Natural killer cell (primary cell): ENCODE measurements around the gene CCDC183. TPM values are rescaled to one million over a fixed set of nuclear protein-coding genes. Genes with fewer than 3 reads are reported as not detected.

Source experiments
- ATAC-seq, 3 donors: fragments of 150-1000 bp in 2 of 3; fragments of 200-7000 bp in 1 of 3; cut with Tn5 transposase; 1 replicate in 1 of 3; 2 replicates in 2 of 3; pipeline ENCODE4 v1.10.0; 2021; ENCODE audit warnings: mild to moderate bottlenecking in 2 of 3, moderate library complexity in 2 of 3
- DNase-seq, 2 donors: peaks; one replicate each; pipeline versions ENCODE4 v3.0.0 to v3.0.0-alpha.2; 2013 to 2021; ENCODE audit warnings: mixed read lengths in 1 of 2
- H3K27ac ChIP-seq: one replicate; pipeline ENCODE4 v1.5.1; 2013; ENCODE audit warnings: mild to moderate bottlenecking, low read length
- H3K27me3 ChIP-seq: one replicate; pipeline ENCODE4 v1.6.1; 2013; ENCODE audit warnings: low read length; ENCODE audit not compliant: control insufficient read depth, insufficient read depth
- H3K36me3 ChIP-seq: one replicate; pipeline ENCODE4 v1.6.1; 2013; ENCODE audit warnings: low read length; ENCODE audit not compliant: control insufficient read depth, insufficient read depth
- H3K4me1 ChIP-seq: one replicate; pipeline ENCODE4 v1.6.1; 2013; ENCODE audit warnings: low read length; ENCODE audit not compliant: control insufficient read depth, insufficient read depth
- H3K4me3 ChIP-seq: one replicate; pipeline ENCODE4 v1.5.1; 2013; ENCODE audit warnings: low read length
- H3K9me3 ChIP-seq: one replicate; pipeline ENCODE4 v1.6.1; 2013; ENCODE audit warnings: low read length; ENCODE audit not compliant: control insufficient read depth, insufficient read depth
- H3K27ac Mint-ChIP-seq, 2 donors: one replicate each; pipeline ENCODE4 v1.8.0; 2022; ENCODE audit warnings: mild to moderate bottlenecking in 2 of 2, mixed read lengths in 2 of 2, moderate library complexity in 1 of 2
- H3K27me3 Mint-ChIP-seq, 2 donors: one replicate each; pipeline ENCODE4 v1.8.0; 2022; ENCODE audit warnings: low read depth in 2 of 2, mixed read lengths in 2 of 2
- H3K36me3 Mint-ChIP-seq: one replicate; pipeline ENCODE4 v1.8.0; 2022; ENCODE audit warnings: mixed read lengths
- H3K4me1 Mint-ChIP-seq, 2 donors: one replicate each; pipeline ENCODE4 v1.8.0; 2022; ENCODE audit warnings: mixed read lengths in 2 of 2
- H3K4me3 Mint-ChIP-seq: one replicate; pipeline ENCODE4 v1.8.0; 2022; ENCODE audit warnings: mild to moderate bottlenecking, moderate library complexity, mixed read lengths
- H3K9me3 Mint-ChIP-seq, 2 donors: one replicate each; pipeline ENCODE4 v1.8.0; 2022; ENCODE audit warnings: mixed read lengths in 2 of 2
- CTCF ChIP-seq: fragments of 200-600 bp; IDR thresholded peaks from one replicate; pipeline ENCODE4 v1.8.0; 2022; ENCODE audit warnings: antibody characterized with exemption
- WGBS: methylation state at CpG from one replicate; pipeline ENCODE4 v1.1.7; 2013; ENCODE audit warnings: missing lambda C conversion rate; ENCODE audit not compliant: insufficient coverage; 5-methylcytosine and 5-hydroxymethylcytosine counted together
- intact Hi-C: fragments of 100-400 bp; cut with micrococcal nuclease; formaldehyde crosslinking; loops from one replicate; pipeline ENCODE4 v1.14.2; 2022
- total RNA-seq, 4 donors: library from RNA; stranded (reverse); fragments of 120-200 nt in 1 of 4; gene quantifications; one replicate each; pipeline versions ENCODE4 v1.2.3 to v1.2.4, GENCODE V29; 2013 to 2022

Gene CCDC183
- total RNA-seq, 3 donors from 2014 or later (not counting 1 experiment from before 2014, with no cell fraction given) = 0.56 to 0.75 (median 0.65) TPM

DNA sequence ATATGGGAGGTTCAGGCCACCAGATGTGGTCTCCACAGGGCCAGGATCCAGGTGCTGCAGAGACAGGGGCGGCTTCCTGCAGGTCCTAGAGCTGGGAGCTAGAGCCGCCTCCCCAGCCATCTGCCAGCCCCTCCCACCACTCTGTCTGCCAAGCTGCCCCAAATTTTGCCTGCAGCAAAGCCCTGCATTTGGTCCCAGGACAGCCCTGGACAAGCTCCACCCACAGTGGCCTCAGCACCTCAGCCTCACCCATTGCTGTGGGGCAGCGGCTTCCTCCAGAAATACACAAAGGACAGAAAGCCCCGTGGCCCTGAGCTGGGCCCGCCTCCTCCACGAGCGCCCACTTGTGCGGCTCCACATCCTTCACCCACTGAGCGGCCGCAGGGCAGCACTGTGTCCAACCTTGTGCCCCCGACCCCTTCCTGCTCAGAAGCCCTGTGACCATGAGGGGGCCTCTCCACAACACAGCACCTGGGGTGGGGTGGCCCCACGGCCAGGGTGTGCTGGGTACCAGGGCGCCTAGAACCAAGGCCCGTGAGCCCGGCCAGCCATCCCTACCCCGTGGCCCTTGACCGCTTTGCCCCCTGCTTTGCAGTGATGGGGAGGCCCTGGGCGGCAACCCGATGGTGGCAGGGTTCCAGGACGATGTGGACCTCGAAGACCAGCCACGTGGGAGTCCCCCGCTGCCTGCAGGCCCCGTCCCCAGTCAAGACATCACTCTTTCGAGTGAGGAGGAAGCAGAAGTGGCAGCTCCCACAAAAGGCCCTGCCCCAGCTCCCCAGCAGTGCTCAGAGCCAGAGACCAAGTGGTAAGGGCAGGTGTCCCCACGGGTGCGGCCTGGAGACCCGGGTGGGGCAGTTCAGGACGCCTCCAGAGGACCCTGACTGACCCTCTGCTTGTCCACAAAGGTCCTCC is 42.4 kb downstream of the CCDC183 start:
- WGBS = 92% methylated on average over 29 of the region's 29 CpGs

DNA sequence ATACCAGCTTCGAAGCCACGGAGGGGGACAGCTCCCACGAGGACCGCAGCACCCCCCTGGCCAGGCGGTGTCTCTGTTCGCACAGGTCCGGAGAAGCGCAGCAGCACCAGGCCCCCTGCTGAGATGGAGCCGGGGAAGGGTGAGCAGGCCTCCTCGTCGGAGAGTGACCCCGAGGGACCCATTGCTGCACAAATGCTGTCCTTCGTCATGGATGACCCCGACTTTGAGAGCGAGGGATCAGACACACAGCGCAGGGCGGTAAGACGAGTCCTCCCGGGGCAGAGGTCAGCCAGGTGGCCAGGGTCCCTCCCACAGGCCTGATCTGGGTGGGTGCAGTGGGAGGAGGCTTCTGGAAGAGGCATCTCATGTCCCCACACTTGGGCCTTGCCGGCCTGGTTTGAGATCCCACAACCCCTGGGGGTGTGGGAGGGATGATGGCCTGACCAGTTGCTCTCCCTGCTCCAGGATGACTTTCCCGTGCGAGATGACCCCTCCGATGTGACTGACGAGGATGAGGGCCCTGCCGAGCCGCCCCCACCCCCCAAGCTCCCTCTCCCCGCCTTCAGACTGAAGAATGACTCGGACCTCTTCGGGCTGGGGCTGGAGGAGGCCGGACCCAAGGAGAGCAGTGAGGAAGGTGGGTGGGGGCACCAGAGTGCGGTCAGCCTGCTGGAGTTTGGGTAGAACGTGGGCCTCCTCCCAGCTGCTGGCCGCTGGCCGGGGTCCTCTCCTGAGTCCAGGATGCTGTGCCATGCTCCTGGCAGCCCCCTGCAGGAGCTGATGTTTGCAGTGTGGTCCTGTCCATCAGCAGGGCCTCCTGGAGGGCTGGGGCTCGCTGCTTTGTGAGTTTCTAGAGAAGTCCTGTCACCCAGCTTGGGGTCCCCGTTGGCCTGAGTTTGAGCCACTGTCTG is 43.3 kb downstream of the CCDC183 start:
- Mint-ChIP-seq H3K36me3 (no peaks in the 10 kb centered on the region), H3K4me3 (peak overlapping the region; percentile 51), H3K4me1 (peaks cover 11 to 20% of the 10 kb centered on the region in 2 donors), H3K9me3 (no peaks in the 10 kb centered on the region), H3K27ac (peak overlapping the region in 1 of 2 donors; percentile 2), H3K27me3 (no peaks in the 10 kb centered on the region)
- DNase-seq (no peak), ATAC-seq (no peak)
- H3K4me3 ChIP-seq = no peak overlapping the region
- H3K27me3 ChIP-seq = no peaks in the 10 kb centered on the region
- WGBS = 94% methylated on average over 36 of the region's 36 CpGs
- H3K36me3 ChIP-seq = peaks cover 11% of the 10 kb centered on the region
- H3K9me3 ChIP-seq = no peaks in the 10 kb centered on the region
- intact Hi-C loops = loop anchor here (5.0 to 10.0 kb wide), 3 partner anchors 32 to 305 kb away; partner anchors contain the start of gene RABL6
- no peak overlapping the region for H3K27ac ChIP-seq
- TF ChIP-seq CTCF = no peak
- H3K4me1 ChIP-seq = peaks cover 27% of the 10 kb centered on the region

More for the DNA sequence above, 42.4 kb downstream of the CCDC183 start:
- Histone ChIP-seq H3K36me3 (peaks cover 11% of the 10 kb centered on the region), H3K4me3 (no peak overlapping the region), H3K27ac (no peak overlapping the region), H3K9me3 (no peaks in the 10 kb centered on the region), H3K27me3 (no peaks in the 10 kb centered on the region), H3K4me1 (peaks cover 19% of the 10 kb centered on the region)
- no peak overlapping the region for H3K27ac Mint-ChIP-seq
- H3K4me1 Mint-ChIP-seq = peaks cover 7 to 16% of the 10 kb centered on the region in 2 donors
- DNase-seq (no peak), ATAC-seq (no peak)
- no peaks in the 10 kb centered on the region for H3K9me3 Mint-ChIP-seq
- H3K27me3 Mint-ChIP-seq = no peaks in the 10 kb centered on the region
- H3K36me3 Mint-ChIP-seq = no peaks in the 10 kb centered on the region
- H3K4me3 Mint-ChIP-seq = no peak overlapping the region
- intact Hi-C loops = no loop called here
- TF ChIP-seq CTCF = no peak

GRCh38 chr9:136840140-136840876 is 44.2 kb downstream of the CCDC183 start:
- Histone ChIP-seq H3K27ac (no peak overlapping the region), H3K27me3 (peaks cover 3% of the 10 kb centered on the region), H3K9me3 (no peaks in the 10 kb centered on the region), H3K4me1 (peaks cover 31% of the 10 kb centered on the region), H3K4me3 (no peak overlapping the region), H3K36me3 (peaks cover 13% of the 10 kb centered on the region)
- no peak for DNase-seq
- no peak for TF ChIP-seq CTCF
- WGBS = 93% methylated on average over 32 of the region's 32 CpGs
- peak overlapping the region in 1 of 2 donors; percentile 2 for H3K27ac Mint-ChIP-seq
- intact Hi-C loops = loop anchor here (5.0 to 10.0 kb wide), 3 partner anchors 33 to 306 kb away; partner anchors contain the start of gene RABL6
- peaks cover 11 to 20% of the 10 kb centered on the region in 2 donors for H3K4me1 Mint-ChIP-seq
- ATAC-seq = no peak
- no peaks in the 10 kb centered on the region for H3K9me3 Mint-ChIP-seq
- no peaks in the 10 kb centered on the region for H3K27me3 Mint-ChIP-seq
- peak overlapping the region; percentile 51 for H3K4me3 Mint-ChIP-seq
- H3K36me3 Mint-ChIP-seq = no peaks in the 10 kb centered on the region
